ENCODE measurements around the gene CLIC4. TPM values are rescaled to one million over a fixed set of nuclear protein-coding genes. Genes with fewer than 3 reads are reported as not detected.

Gene CLIC4
- total and polyA plus RNA-seq, 9 of the 15 experiments (the other 6 are each of a cell fraction or from before 2014, with no cell fraction given): 16.0 to 67.5 (median 38.4) TPM

GRCh38 chr1:24765308-24765988, 20.2 kb downstream of the CLIC4 start (continued):
- no peak for TF ChIP-seq FOXP4 (CRISPR knock-in tag; IDR thresholded peaks at IDR 0.05; ENCODE audit: borderline replicate concordance)
- TF ChIP-seq SMARCA4 (IDR thresholded peaks at IDR 0.05): peak; percentile 97
- TF ChIP-seq ZNF140 (CRISPR knock-in tag; IDR thresholded peaks at IDR 0.05): no peak
- no peak for TF ChIP-seq SFPQ (IDR thresholded peaks at IDR 0.05; ENCODE audit: low read depth, low read length)
- TF ChIP-seq PCBP1 (IDR thresholded peaks at IDR 0.05; ENCODE audit: low read depth, low read length, poor library complexity, severe bottlenecking): no peak
- TF ChIP-seq SP2 (IDR thresholded peaks at IDR 0.05; ENCODE audit: extremely low read depth, low read depth, low read length, poor library complexity, severe bottlenecking): no peak
- no peak; the same call in 1 of the 2 replicates for TF ChIP-seq MTA2 (IDR thresholded peaks at IDR 0.05; ENCODE audit: low read depth)
- no peak for TF ChIP-seq GTF3C2 (IDR thresholded peaks at IDR 0.05; ENCODE audit: borderline replicate concordance, extremely low read depth, insufficient read length)
- TF ChIP-seq E2F5 (CRISPR knock-in tag; IDR thresholded peaks at IDR 0.05): no peak
- no peak for TF ChIP-seq NCOA4 (IDR thresholded peaks at IDR 0.05; ENCODE audit: partially characterized antibody)
- TF ChIP-seq PHTF2 (CRISPR knock-in tag; IDR thresholded peaks at IDR 0.05): no peak
- no peak for TF ChIP-seq ZNF778 (CRISPR knock-in tag; IDR thresholded peaks at IDR 0.05)
- TF ChIP-seq ELF4 (CRISPR knock-in tag; IDR thresholded peaks at IDR 0.05): no peak
- no peak for TF ChIP-seq SMAD2 (IDR thresholded peaks at IDR 0.05; ENCODE audit: low read depth, low read length)
- no peak for TF ChIP-seq SREBF2 (CRISPR knock-in tag; IDR thresholded peaks at IDR 0.05)
- TF ChIP-seq TAF9B (IDR thresholded peaks at IDR 0.05; ENCODE audit: partially characterized antibody): no peak
- no peak for TF ChIP-seq YBX1 (IDR thresholded peaks at IDR 0.05)
- TF ChIP-seq ZNF717 (CRISPR knock-in tag; IDR thresholded peaks at IDR 0.05): no peak
- no peak for TF ChIP-seq PREB (CRISPR knock-in tag; IDR thresholded peaks at IDR 0.05)
- TF ChIP-seq NR1H2 (CRISPR knock-in tag; IDR thresholded peaks at IDR 0.05): no peak

All from K562 (cell line).